Effector memory CD4-positive, alpha-beta T cell (primary cell): Measurements from ENCODE around the gene ZNF614.
"Not testable (repeated sequence)": the region's sequence is repeated elsewhere in the genome, so short reads cannot be mapped to it uniquely, and the experiment has no call there.

Source experiments
- DNase-seq, 3 donors: peaks; one replicate each; pipeline ENCODE4 v3.0.0-alpha.2; 2020
- H3K27ac ChIP-seq: 2 replicates; pipeline ENCODE4 v1.7.0; 2013; ENCODE audit warnings: mild to moderate bottlenecking, low read length, moderate library complexity; ENCODE audit not compliant: insufficient read depth, poor library complexity, severe bottlenecking
- H3K27me3 ChIP-seq: replicated peaks from 2 replicates; pipeline ENCODE4 v1.7.0; 2013; ENCODE audit warnings: mild to moderate bottlenecking, low read length; ENCODE audit not compliant: insufficient read depth, control insufficient read depth, poor library complexity, severe bottlenecking
- H3K36me3 ChIP-seq: 2 replicates; pipeline ENCODE4 v1.7.0; 2013; ENCODE audit warnings: mild to moderate bottlenecking, low read length, moderate library complexity; ENCODE audit not compliant: control insufficient read depth, insufficient read depth
- H3K4me1 ChIP-seq: 2 replicates; pipeline ENCODE4 v1.7.0; 2013; ENCODE audit warnings: low read length, mild to moderate bottlenecking; ENCODE audit not compliant: control insufficient read depth, insufficient read depth, poor library complexity, severe bottlenecking
- H3K4me3 ChIP-seq: 2 replicates; pipeline ENCODE4 v1.7.0; 2013; ENCODE audit warnings: low read length, low read depth, mild to moderate bottlenecking; ENCODE audit not compliant: insufficient read depth, poor library complexity, severe bottlenecking
- H3K9me3 ChIP-seq: 2 replicates; pipeline ENCODE4 v1.7.0; 2013; ENCODE audit warnings: mild to moderate bottlenecking, low read length, moderate library complexity; ENCODE audit not compliant: control insufficient read depth
- total RNA-seq, 3 donors: gene quantifications; one replicate each; lab custom pipeline; 2026; lab: John Stamatoyannopoulos, UW

ZNF614 gene
- total RNA-seq, result 13.1 to 15.5 (median 13.3) reads per million in 3 donors

DNA sequence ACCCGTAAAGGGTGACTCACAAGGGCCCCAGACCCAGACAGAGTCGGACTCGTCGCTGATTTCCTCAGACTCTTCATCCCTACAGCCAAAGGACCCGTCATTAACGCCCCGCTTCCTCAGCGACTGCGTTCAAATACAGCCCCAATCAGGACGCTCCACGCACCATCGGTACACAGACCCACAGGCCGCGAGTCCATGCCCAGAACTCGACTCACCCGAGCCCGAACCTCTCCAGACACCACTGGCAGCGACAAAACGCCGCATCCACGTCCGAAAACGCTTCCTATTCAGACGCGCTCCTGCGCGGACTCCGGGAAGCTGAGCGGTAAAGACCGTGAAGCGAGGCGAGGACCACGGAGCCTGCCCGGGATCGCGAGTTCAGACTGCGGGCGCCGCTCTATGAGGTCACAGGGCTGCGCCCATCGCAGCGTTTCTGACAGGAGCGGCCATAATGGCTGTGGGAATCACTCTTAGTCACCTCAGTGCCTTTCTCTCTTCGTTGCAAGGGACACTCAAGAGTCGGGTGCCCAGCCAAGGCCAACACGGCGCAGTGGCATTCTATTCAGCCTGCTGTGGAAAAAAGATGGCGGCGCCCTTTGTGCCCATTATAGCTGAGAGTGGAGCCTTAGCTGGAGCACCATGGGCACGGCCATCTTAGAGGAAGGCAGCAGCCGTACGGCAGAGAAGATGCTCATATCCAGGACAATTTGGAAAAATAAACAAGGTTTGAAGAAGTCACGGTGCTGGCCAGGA is at the start of gene ZNF614:
ZNF614 (minus strand) TSS at position 353 of the 753 bp plus-strand sequence. CDS start 2,634 bp downstream, outside the sequence.
- H3K36me3 ChIP-seq, result peaks cover 28% of the 10 kb centered on the region
- H3K4me3 ChIP-seq, result peak within 1 kb of the TSS; percentile 86
- peak within 1 kb of the TSS; percentile 83 for H3K27ac ChIP-seq
- H3K9me3 ChIP-seq, result peaks cover 12% of the 10 kb centered on the region
- peak; percentile 58 to 69 (median 67) for DNase-seq
- no peaks in the 10 kb centered on the region for H3K4me1 ChIP-seq
- no peaks in the 10 kb centered on the region for H3K27me3 ChIP-seq

DNA sequence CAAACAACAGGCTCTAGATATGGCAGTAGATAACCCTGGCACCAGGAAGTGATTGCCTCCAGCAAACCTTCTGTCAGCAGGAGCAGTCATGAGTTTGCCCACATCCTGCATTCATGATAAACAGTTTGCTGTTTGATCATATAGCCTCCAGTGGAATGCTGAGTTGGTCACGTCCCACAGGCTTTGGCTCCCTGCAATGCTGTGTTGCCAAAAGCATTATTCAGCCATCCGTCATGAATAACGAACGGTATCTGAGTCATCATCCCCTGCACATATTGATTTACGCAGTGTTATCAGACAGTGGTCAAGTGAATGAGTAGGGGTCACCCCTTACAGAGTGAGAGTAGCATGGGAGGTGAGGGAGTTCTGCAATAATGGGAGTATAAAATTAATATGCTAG is 42.3 kb upstream of the ZNF614 start:
- no peak for DNase-seq
- H3K27ac ChIP-seq, result no peak overlapping the region
- no peaks in the 10 kb centered on the region for H3K27me3 ChIP-seq
- no peak overlapping the region for H3K4me3 ChIP-seq
- no peaks in the 10 kb centered on the region for H3K4me1 ChIP-seq
- peaks cover 66% of the 10 kb centered on the region for H3K9me3 ChIP-seq
- peaks cover 85% of the 10 kb centered on the region for H3K36me3 ChIP-seq

DNA sequence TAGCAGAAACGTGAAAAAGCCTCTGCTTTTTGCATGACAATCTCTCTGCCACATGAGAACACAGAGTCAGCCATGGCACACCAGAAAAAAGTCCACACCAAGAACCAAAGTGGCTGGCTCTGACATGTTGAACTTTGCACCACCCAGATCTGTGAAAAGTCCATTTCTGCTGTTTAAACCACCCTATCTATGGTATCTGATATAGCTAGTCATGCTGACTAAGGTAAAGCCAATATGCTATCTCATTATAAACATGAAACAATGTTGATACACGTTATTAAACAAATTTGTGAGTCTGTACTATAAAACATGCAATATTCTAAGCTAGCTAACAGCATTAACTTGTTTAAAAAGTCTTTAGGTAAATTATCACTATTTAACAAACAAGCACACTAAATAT is 41.5 kb upstream of the ZNF614 start:
- Histone ChIP-seq H3K4me3 (no peak overlapping the region), H3K27me3 (no peaks in the 10 kb centered on the region), H3K36me3 (peaks cover 82% of the 10 kb centered on the region), H3K9me3 (peaks cover 67% of the 10 kb centered on the region), H3K27ac (no peak overlapping the region), H3K4me1 (no peaks in the 10 kb centered on the region)
- no peak for DNase-seq

DNA sequence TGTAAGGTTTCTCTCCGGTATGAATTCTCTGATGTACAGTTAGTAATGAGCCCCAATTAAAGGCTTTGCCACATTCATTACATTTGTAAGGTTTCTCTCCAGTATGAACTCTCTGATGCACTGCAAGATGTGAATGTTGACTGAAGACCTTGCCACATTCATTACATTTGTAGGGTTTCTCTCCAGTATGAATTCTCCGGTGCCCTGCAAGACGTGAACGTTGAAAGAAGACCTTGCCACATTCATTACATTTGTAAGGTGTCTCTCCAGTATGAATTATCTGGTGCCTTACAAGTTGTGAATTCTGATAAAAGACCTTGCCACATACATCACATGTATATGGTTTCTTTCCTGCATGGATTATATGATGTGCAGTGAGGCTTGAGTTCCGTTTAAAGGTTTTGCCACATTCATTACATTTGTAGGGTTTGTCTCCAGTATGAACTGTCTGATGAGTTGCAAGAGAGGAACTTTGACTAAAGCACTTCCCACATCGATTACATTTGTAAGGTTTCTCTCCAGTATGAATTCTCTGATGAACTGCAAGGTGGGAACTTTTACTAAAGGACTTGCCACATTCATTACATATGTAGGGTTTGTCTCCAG is 38.2 kb upstream of the ZNF614 start:
- peaks cover 57% of the 10 kb centered on the region for H3K36me3 ChIP-seq
- H3K9me3 ChIP-seq, result peaks cover 81% of the 10 kb centered on the region
- DNase-seq, result no peak
- H3K4me3 ChIP-seq, result peak overlapping the region; percentile 20
- H3K27ac ChIP-seq, result no peak overlapping the region
- no peaks in the 10 kb centered on the region for H3K27me3 ChIP-seq
- H3K4me1 ChIP-seq, result no peaks in the 10 kb centered on the region

DNA sequence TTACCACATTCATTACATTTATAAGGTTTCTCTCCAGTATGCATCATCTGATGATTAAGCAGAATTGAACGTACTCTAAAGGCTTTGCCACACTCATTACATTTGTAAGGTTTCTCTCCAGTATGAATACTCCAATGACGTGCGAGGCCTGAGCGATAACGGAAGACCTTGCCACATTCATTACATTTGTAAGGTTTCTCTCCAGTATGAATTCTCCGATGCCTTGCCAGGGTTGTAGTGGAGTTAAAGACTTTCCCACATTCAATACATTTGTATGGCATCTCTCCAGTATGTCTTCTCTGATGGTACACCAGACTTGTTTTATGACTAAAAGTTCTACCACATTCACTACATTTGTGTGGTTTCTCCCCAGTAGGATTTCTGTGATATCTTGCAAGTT is 37.2 kb upstream of the ZNF614 start:
- H3K4me1 ChIP-seq, result no peaks in the 10 kb centered on the region
- H3K27ac ChIP-seq, result no peak overlapping the region
- DNase-seq, result no peak
- peaks cover 48% of the 10 kb centered on the region for H3K36me3 ChIP-seq
- no peak overlapping the region for H3K4me3 ChIP-seq
- H3K9me3 ChIP-seq, result peaks cover 81% of the 10 kb centered on the region
- H3K27me3 ChIP-seq, result no peaks in the 10 kb centered on the region

DNA sequence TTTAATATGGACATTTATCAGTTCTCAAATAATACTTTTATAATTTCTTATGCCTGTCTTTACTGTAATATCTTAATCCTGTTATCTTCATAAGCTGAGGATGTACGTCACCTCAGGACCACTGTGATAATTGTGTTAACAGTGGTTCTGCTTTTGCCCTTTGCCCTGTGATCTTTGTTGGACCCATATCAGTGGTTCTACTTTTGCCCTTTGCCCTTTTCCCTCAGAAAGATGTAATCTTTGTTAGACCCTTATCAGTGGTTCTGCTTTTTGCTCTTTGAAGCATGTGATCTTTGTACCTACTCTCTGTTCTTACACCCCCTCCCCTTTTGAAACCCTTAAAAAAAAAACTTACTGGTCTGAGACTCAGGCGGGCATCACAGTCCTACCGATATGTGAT is 28.3 kb upstream of the ZNF614 start:
- H3K9me3 ChIP-seq, result peaks cover 22% of the 10 kb centered on the region
- H3K4me1 ChIP-seq, H3K27me3 ChIP-seq, DNase-seq, H3K27ac ChIP-seq, H3K36me3 ChIP-seq, H3K4me3 ChIP-seq: not testable (repeated sequence)

DNA sequence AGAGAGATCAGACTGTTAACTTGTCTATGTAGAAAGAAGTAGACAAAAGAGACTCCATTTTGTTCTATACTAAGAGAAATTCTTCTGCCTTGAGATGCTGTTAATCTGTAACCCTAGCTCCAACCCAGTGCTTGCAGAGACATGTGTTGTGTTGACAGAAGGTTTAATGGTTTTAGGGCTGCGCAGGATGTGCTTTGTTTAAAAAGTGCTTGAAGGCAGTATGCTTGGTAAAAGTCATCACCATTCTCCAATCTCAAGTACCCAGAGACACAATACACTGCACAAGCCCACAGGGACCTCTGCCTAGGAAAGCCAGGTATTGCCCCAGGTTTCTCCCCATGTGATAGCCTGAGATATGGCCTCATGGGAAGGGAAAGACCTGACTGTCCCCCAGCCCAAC is 23.6 kb upstream of the ZNF614 start:
- H3K9me3 ChIP-seq, H3K27ac ChIP-seq, DNase-seq, H3K27me3 ChIP-seq, H3K36me3 ChIP-seq, H3K4me1 ChIP-seq, H3K4me3 ChIP-seq: not testable (repeated sequence)

DNA sequence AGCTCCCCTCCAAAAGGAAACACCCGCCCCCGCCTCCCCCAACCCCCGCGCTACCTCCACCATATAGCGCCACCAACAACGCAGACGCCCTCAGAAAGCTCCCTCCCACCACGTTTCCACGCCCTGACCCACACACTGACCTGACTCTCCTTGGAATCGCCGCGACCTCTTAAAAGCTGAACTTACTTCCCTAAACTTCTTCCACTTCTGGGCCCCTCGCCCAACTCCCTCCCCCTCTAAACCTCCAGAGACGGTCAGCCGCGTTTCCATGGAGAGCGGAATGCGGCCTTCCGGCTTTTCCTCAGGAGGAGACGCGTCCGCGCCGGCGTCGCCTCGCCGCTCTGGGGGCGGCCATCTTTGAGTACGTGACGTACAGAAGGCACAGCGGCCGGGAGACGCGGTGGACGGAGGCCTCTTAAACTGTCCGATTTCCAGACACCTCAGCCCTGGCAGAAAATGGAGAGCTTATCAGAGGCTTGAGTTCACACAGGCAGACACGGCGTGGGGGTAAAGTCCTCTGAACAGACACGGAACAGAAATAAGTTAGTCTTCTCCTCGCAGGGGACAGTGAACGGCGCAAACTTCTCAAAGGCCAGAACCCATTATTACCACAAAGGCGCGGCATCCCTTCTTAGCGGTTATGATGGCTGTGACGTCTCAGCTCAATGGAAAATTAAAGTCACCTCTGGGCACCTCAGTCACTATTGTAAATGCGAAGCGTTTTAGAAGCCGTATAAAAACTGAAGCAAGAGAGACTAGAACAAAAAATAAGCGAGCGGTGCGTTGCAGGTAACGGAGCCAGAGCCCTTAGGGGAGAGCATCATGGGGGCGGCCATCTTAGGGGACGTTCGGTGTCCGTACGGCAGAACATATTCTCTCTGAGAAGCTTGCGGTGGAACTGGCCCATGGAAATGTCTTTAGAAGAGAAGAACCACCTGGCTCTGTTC is 20.6 kb upstream of the ZNF614 start, which contains the start of gene ZNF432:
ZNF432 (minus strand) TSS at position 284 of the 947 bp plus-strand sequence. CDS start 1,970 bp downstream, outside the sequence.
- DNase-seq, result peak; percentile 41 to 70 (median 65)

DNA sequence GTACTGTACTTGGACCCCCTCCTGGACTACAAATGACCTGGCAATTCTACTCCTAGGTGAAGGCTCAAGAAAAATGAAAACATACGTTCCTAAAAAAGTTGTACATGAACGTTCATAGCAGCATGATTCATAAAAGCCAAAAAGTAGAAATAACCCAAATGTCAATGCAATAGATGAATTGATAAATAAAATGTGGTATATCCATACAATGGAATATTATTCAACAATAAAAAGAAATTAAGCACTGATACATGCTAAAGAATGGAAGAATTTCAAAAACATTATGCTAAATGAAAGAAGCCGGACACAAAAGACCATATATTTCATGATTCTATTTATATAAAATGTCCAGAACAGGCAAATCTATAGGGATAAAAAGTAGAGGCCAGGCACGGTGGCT is 11.0 kb upstream of the ZNF614 start:
- no peaks in the 10 kb centered on the region for H3K27me3 ChIP-seq
- H3K4me3 ChIP-seq, result no peak overlapping the region
- H3K36me3 ChIP-seq, result peaks cover 87% of the 10 kb centered on the region
- H3K4me1 ChIP-seq, result no peaks in the 10 kb centered on the region
- H3K27ac ChIP-seq, result no peak overlapping the region
- H3K9me3 ChIP-seq, result peaks cover 50% of the 10 kb centered on the region
- no peak for DNase-seq

More for the DNA sequence above, 20.6 kb upstream of the ZNF614 start, which contains the start of gene ZNF432:
- Histone ChIP-seq H3K4me3 (peak within 1 kb of the TSS; percentile 90), H3K27me3 (no peaks in the 10 kb centered on the region), H3K9me3 (no peaks in the 10 kb centered on the region), H3K27ac (peak within 1 kb of the TSS; percentile 94), H3K4me1 (peaks cover 5% of the 10 kb centered on the region), H3K36me3 (peaks cover 25% of the 10 kb centered on the region)
